Endothelial cell of umbilical vein (primary cell): ENCODE results near the gene XPNPEP2. TPM values are rescaled to one million over a fixed set of nuclear protein-coding genes. Genes with fewer than 3 reads are reported as not detected.

Source experiments
- BruUV-seq: library from RNA; stranded (reverse); fragments of 400-500 nt; replicated peaks from 2 replicates; lab custom pipeline; 2021; lab: Mats Ljungman, UMichigan
- CTCF ChIA-PET: fragments of 300-600, 350-600 bp; sonication (Branson Sonifier 250); formaldehyde crosslinking; loops from one replicate; lab custom pipeline; 2021; ENCODE audit warnings: antibody characterized with exemption, inconsistent platforms; lab: Charles Lee
- POLR2A ChIA-PET: fragments of 300-600, 350-600 bp; sonication (Branson Sonifier 250); formaldehyde crosslinking; loops from one replicate; lab custom pipeline; 2021; ENCODE audit warnings: antibody characterized with exemption, inconsistent platforms; lab: Charles Lee
- DNase-seq: peaks from one replicate; pipeline ENCODE4 v3.0.0-alpha.2; 2011; ENCODE audit warnings: low read depth, low spot score
- FAIRE-seq: peaks from 2 replicates; lab custom pipeline; 2011; peaks lifted over from hg19 to GRCh38; lab: Jason Lieb, UNC
- H2AFZ ChIP-seq: 2 replicates; pipeline ENCODE4 v1.6.0; 2012; ENCODE audit warnings: low read depth, low read length, control low read depth, inconsistent platforms
- H3K27ac ChIP-seq: 2 replicates; pipeline ENCODE4 v1.5.1; 2011; ENCODE audit warnings: low read depth, mild to moderate bottlenecking, control low read depth, low read length, moderate library complexity; ENCODE audit not compliant: insufficient read depth
- H3K27me3 ChIP-seq, 2 experiments: 2 replicates each; pipeline versions ENCODE4 v1.6.0 to v1.6.1; 2011; ENCODE audit warnings: low read length in 2 of 2, mixed read lengths in 1 of 2; ENCODE audit not compliant: control insufficient read depth in 2 of 2, insufficient read depth in 2 of 2
- H3K36me3 ChIP-seq, 2 experiments: 2 replicates in 1 of 2; 3 replicates in 1 of 2; pipeline ENCODE4 v1.5.1; 2011; ENCODE audit warnings: low read length in 2 of 2, mild to moderate bottlenecking in 1 of 2, moderate library complexity in 1 of 2; ENCODE audit not compliant: control insufficient read depth in 2 of 2, insufficient read depth in 2 of 2; ENCODE audit errors: extremely low read depth in 1 of 2
- H3K4me1 ChIP-seq: 3 replicates; pipeline ENCODE4 v1.5.1; 2011; ENCODE audit warnings: mild to moderate bottlenecking, low read length; ENCODE audit not compliant: control insufficient read depth, insufficient read depth; ENCODE audit errors: extremely low read depth
- H3K4me2 ChIP-seq: 2 replicates; pipeline ENCODE4 v1.6.1; 2011; ENCODE audit warnings: low read length, control low read depth, mixed read lengths; ENCODE audit not compliant: insufficient read depth
- H3K4me3 ChIP-seq, 3 experiments: fragments of 200-600 bp in 1 of 3; sonication (generic), shearing (Covaris generic) in 1 of 3; replicated peaks in 1 of 3; 2 replicates each; pipeline ENCODE4 v1.5.1; 2011 to 2016; ENCODE audit warnings: control low read depth in 3 of 3, low read length in 3 of 3, mild to moderate bottlenecking in 2 of 3, inconsistent platforms in 1 of 3, low read depth in 1 of 3, moderate library complexity in 1 of 3; ENCODE audit not compliant: insufficient read depth in 1 of 3
- H3K79me2 ChIP-seq: 2 replicates; pipeline ENCODE4 v1.6.0; 2012; ENCODE audit warnings: low read length, inconsistent platforms; ENCODE audit not compliant: control insufficient read depth, insufficient read depth
- H3K9ac ChIP-seq: replicated peaks from 2 replicates; pipeline ENCODE3; 2011; ENCODE audit warnings: low read length, control low read depth; ENCODE audit not compliant: insufficient read depth; ENCODE audit errors: extremely low read depth
- H3K9me1 ChIP-seq: replicated peaks from 3 replicates; pipeline ENCODE4 v1.6.0; 2011; ENCODE audit warnings: mild to moderate bottlenecking, low read length; ENCODE audit not compliant: control insufficient read depth, insufficient read depth; ENCODE audit errors: extremely low read depth
- H3K9me3 ChIP-seq: replicated peaks from 2 replicates; pipeline ENCODE4 v1.5.1; 2012; ENCODE audit warnings: low read length, inconsistent platforms; ENCODE audit not compliant: control insufficient read depth, insufficient read depth
- H4K20me1 ChIP-seq: replicated peaks from 2 replicates; pipeline ENCODE3; 2011; ENCODE audit warnings: mild to moderate bottlenecking, low read length; ENCODE audit not compliant: control insufficient read depth, insufficient read depth; ENCODE audit errors: extremely low read depth
- CTCF ChIP-seq, 2 donors: IDR thresholded peaks; 1 replicate in 1 of 2; 2 replicates in 1 of 2; pipeline ENCODE4 v1.5.1; 2011; ENCODE audit warnings: low read length in 2 of 2, mild to moderate bottlenecking in 2 of 2, moderate library complexity in 2 of 2, control low read depth in 1 of 2, inconsistent platforms in 1 of 2, low read depth in 1 of 2; ENCODE audit not compliant: insufficient read depth in 1 of 2; ENCODE audit errors: extremely low read depth in 1 of 2
- EZH2 ChIP-seq: IDR thresholded peaks from 2 replicates; pipeline ENCODE4 v1.6.1; 2012; ENCODE audit warnings: borderline replicate concordance, low read depth, mild to moderate bottlenecking, moderate library complexity, low read length, inconsistent platforms; ENCODE audit not compliant: severe bottlenecking
- FOS ChIP-seq: IDR thresholded peaks from 2 replicates; pipeline ENCODE4 v1.6.1; 2011; ENCODE audit warnings: mild to moderate bottlenecking, low read length, moderate library complexity, borderline replicate concordance; ENCODE audit not compliant: insufficient read depth
- GATA2 ChIP-seq: IDR thresholded peaks from 2 replicates; pipeline ENCODE4 v1.7.0; 2011; ENCODE audit warnings: low read depth, mild to moderate bottlenecking, moderate library complexity, mixed read lengths, low read length; ENCODE audit not compliant: insufficient read length, insufficient read depth
- JUN ChIP-seq: IDR thresholded peaks from 2 replicates; pipeline ENCODE4 v1.6.1; 2011; ENCODE audit warnings: borderline replicate concordance, low read depth; ENCODE audit not compliant: insufficient read length, insufficient read depth
- MAX ChIP-seq: IDR thresholded peaks from 2 replicates; pipeline ENCODE4 v1.6.1; 2011; ENCODE audit not compliant: insufficient read depth, insufficient read length
- MYC ChIP-seq: IDR thresholded peaks from one replicate; pipeline ENCODE4 v1.6.1; 2011; ENCODE audit warnings: mild to moderate bottlenecking, low read depth, low read length
- POLR2A ChIP-seq: IDR thresholded peaks from 2 replicates; pipeline ENCODE4 v1.6.1; 2012; ENCODE audit warnings: low read depth, mild to moderate bottlenecking, control low read depth, low read length
- POLR2AphosphoS5 ChIP-seq: IDR thresholded peaks from 2 replicates; pipeline ENCODE4 v1.6.1; 2012; ENCODE audit warnings: low read depth, mild to moderate bottlenecking, control low read depth, low read length, moderate library complexity; ENCODE audit not compliant: insufficient read depth
- dilution Hi-C: fragments of 300-500 bp; cut with MboI; formaldehyde crosslinking; loops from one replicate; pipeline ENCODE4 v1.15.0; 2019; ENCODE audit warnings: low sequenced_read_pairs; ENCODE audit not compliant: extremely low pct_ligation_motif_present
- intact Hi-C: fragments of 100-400 bp; cut with micrococcal nuclease; formaldehyde crosslinking; loops from one replicate; pipeline ENCODE4 v1.10.0; 2022
- polyA plus RNA-seq, 4 experiments: library from polyadenylated mRNA; depleted of rRNA in 3 of 4; stranded (reverse) in 3 of 4; unstranded in 1 of 4; fragments of >200 nt; gene quantifications; 2 replicates each; pipeline versions ENCODE4 v1.2.1 to v1.2.3, GENCODE V29; 2011 to 2012; ENCODE audit warnings: missing spikeins in 1 of 4
- total RNA-seq: library from RNA; stranded (reverse); gene quantifications from 2 replicates; pipeline ENCODE4 v1.2.3, GENCODE V29; 2021

The XPNPEP2 gene
- total and polyA plus RNA-seq, 2 donors (not counting 3 experiments of a cell fraction or from before 2014, with no cell fraction given) = 0.04 TPM; not detected in 1

GRCh38 chrX:129784371-129784770 is 45.6 kb downstream of the XPNPEP2 start:
- Histone ChIP-seq H3K79me2 (no peaks in the 10 kb centered on the region), H3K36me3 (no peaks in the 10 kb centered on the region), H3K9me3 (no peaks in the 10 kb centered on the region), H3K4me1 (no peaks in the 10 kb centered on the region), H3K27ac (no peak overlapping the region), H3K9ac (no peak overlapping the region), H4K20me1 (no peaks in the 10 kb centered on the region), H3K27me3 (no peaks in the 10 kb centered on the region), H3K4me3 (no peak overlapping the region), H2AFZ (no peak overlapping the region), H3K4me2 (no peak overlapping the region), H3K9me1 (no peaks in the 10 kb centered on the region)
- ChIA-PET POLR2A (no interaction called here), CTCF (no interaction called here)
- DNase-seq (no peak), FAIRE-seq (no peak)
- dilution Hi-C loops = no loop called here
- no TSS peak for BruUV-seq
- intact Hi-C loops = no loop called here
- TF ChIP-seq GATA2 (no peak), CTCF (IDR thresholded peaks at IDR 0.05; ENCODE audit: extremely low read depth in 1 of 2, insufficient read depth in 1 of 2, low read depth in 1 of 2, low read length in 2 of 2) (no peak), JUN (no peak), POLR2AphosphoS5 (no peak), MYC (no peak), FOS (no peak), POLR2A (no peak), MAX (no peak), EZH2 (no peak)
